Embryonic facial prominence (tissue), 1 donor: ENCODE results near the gene THAP3.

Source experiments
- DNase-seq: peaks from one replicate; pipeline ENCODE4 v3.0.0-alpha.2; 2016; ENCODE audit errors: extremely low spot score

THAP3 gene

DNA sequence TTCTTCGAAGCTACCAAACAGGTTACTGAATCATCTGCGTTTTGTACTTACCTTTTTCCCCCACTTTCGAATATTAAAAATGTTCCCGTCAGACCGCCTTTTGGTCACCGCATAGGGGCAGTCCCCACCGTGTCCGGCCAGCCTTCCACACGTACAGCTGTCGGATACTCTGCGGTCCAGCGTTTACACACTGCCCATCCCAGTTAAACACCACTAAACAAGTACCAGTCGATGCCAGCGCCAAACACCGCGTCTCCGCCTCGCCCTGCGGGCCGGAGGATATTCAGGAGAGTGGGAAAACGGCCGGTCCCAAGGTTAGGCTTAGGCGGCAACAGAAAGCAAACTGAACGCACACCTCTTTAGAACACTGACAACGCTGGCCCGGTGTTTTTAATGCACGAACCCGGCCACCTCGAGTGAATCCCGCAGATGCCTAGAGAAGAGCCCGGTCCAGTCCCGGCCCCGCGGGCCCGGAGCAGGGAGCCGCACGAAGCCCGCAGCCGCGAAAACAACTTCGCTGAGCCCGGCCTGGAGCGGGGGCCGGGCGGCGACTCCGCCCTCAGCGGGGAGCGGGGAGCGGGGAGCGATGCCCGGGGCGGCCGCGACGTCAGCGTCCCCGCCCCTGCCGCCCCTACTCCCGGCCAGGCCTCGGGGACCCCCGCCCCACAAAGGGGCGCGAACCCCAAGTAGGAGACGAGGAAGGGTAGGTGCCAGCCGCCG, 11.9 kb upstream of the THAP3 start:
- DNase-seq: peak; percentile 41

DNA sequence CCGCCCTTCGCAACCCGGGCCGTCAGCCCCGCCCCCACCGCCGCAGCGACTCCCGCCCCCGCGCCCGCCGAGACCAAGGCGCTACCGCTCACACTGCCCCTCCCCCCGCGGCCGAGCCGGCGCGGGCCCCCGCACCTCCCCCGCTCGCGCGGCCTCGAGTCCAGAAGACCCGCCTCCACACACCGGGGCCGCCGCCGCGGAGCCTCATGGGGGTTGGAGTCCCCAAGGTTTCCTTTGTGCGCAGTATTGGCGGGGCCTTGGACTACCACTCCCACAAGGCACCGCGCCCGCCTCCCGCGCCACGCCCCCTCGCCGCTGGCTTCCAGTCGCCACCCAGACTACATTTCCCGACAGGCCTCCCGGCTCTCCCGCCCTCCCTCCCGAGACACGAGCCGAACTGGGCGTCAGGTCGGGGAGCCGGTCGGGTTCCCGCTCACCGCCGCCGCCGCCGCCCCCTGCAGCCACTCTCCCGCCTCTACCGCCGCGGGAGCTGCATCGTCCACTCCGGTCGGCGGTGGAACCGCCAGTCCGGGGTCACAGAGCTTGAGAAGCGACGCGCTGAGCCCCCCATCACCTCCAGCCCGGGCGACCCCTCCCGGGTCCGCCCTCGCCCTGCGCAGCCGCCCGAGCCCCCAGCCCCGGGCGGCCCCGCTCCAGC, 11.2 kb upstream of the THAP3 start, which contains the start of gene PHF13:
Gene PHF13 (plus strand): TSS at position 371 of the 658 bp plus-strand sequence. CDS start 336 bp downstream, outside the sequence.
- peak; percentile 97 for DNase-seq

DNA sequence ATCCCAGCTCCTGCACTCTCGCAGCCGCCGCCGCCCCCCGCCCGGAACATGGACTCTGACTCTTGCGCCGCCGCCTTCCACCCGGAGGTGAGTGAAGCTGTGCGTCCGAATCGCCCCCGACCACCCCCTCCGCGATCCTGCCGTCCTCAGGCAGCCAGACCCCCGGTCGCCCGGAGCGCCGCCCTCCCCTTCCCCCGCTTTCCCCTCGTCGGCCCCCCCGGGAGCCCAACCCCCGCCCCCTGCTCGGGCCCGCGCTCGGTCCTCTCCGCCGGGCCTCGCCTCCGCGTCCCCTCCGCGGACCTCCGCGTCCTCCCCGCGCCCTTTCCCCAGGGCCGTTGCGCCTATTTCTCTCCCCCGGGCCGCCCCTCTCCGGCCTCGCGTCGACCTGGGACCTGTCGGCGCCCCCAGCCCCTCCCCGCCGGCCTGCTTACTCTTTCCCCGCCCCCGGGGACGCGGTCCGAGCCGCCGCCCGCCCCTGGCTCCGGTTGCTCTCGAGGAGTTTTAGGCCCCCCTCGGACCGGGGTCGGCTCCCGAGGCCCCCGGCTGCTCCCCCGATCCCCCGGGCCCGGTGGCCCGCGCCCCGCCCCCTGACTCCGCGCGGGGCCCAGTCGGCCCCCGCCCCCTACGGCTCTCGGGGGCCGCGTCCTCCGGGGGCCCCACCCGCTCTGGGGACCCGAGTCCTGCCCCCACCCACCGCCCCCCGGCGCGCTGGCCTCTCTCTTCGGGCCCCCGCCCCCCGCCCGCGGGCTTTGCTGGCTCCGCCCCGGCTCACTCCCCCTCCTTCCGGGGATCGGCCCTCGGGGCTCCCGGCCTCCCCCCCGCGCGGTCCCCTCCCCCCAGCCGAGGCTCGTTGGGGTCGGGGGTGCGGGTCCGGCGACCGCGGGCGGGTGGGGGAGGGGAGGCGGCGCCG, 10.4 kb upstream of the THAP3 start:
- no peak for DNase-seq

DNA sequence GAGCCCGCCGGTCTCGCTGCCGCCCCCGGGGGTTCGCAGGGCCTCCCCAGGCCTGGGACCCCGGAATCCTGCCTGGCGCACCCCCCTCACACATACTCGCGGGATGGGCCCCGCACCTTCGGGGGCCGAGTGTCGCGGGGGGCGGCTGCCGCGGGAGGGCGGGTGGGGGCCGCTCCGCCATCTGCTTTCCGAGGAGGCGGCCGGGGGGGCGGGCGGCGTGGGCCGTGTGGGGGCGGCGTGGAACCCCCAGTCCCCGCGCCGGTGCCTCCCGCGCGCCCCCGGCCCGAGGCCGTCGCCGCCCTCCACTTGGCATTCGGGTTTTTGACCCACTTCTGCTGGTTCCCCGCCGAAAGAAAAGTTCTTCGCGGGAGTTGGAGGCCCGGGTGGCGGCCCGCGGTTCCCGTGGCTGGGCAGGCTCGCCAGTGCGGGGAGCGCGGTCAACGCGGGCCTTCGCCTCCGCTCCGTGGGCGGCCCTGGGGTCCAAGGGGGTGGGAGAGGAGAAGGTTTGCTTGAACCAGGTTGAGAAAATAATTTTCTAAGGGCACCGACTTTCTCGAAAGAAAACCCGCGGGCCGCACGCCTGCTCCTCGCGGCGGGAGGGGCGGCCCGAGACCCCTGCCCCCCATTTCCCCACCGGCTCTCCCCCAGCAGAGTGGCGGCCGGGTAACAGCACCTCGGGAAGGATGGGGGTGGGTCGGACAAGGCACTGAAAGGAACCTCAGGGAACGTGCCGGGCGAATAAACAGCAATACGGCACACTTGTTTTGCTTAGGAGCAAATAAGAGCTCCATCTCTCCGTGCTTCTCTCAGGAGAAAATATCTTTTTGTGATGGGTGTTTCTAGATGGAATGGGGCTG, 9.5 kb upstream of the THAP3 start:
- DNase-seq: no peak

DNA sequence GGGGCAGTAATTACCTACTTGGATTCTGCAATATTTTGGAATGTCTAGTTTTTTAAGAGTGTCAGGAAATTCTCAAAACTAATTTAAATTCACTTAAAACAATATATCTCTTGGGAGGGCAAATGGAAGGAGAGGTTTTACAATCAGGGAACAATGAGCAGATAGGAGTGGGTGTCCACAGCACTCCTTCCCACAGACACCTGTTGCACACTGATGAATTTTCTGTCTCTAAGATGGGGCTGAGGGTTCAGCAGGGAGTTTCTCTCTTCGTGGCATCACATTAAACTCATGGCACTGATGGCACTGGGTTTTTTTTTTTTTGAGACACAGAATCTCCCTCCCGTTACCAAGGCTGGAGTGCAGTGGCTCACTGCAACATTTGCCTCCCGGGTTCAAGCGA, 5.6 kb upstream of the THAP3 start:
- no peak for DNase-seq

DNA sequence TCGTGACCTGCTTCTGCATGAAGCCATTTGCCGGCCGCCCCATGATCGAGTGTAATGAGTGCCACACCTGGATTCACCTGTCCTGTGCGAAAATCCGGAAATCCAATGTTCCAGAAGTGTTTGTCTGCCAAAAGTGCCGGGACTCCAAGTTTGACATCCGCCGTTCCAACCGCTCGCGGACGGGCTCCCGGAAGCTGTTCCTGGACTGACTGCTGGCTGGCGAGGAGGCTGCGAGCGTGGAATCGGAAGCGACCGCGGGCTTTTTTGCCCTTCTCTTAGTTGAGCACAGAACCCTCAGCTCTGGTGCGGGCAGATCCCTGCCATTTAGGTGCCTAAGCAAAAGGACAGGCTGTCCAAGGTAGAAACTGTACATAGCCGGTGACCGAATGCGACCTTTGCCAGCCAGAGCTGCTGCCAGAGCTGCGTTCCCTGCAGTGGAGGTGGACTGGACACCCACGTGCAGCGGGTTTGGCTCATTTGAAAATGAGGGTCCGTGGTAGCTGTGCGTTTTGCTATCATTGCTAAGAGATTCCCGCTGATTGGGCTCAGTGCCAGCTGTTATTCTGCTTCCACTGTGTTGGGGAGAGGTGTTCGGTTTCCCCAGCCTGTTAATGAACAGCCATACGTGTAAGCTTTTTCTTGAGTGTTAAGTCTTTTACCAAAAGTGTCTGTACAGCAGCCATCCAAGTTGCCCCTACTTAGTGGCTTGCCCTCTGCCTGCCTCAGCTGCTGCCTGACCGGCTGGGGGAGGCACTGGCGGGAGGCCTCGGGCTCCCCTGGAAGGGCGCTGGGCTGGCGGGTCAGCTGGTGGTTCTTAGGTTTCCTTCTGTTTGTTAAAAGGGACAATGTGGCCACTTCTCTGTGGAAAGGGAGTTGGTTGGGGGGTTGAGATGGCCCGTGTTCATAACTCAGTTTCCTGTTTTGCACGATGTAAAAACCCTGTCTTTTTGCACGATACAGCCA, 3.0 kb upstream of the THAP3 start:
- no peak for DNase-seq

DNA sequence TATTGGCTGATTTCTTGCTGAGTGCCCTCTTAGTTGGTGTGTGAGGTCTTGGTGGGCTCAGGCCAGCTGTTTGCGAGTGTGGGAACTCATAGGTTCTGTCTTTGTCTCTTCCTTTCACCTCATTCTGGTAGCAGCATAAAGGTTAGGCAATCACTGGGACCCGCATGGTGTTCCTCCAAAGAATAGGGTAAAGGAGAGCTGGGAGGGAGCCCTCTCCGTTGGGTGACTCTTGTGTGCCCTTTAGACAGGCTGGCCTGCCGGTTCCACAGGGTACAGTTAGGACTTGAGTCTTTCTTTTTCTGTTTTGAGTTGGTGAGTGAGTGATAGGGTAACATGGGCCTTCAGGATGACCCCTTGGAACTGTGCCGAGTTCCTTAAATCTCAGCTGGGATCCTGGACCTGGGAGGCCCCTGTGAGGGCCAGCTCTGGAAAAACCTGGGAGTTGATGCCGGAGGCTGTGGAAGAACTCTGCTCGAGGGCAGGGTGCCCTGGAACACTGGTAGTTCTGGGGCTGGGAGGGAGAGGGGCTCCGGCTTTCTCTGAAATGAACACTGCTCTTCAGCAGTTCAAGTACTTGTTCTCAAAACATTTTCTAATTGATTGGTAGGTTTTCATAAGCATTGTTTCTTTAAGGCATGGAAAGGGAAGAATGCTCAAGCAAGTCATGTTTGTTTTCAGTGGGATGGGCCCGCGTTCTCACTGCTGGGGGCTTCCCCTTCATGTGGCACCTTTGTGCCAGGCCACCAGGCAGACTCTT, 2.1 kb upstream of the THAP3 start:
- no peak for DNase-seq

DNA sequence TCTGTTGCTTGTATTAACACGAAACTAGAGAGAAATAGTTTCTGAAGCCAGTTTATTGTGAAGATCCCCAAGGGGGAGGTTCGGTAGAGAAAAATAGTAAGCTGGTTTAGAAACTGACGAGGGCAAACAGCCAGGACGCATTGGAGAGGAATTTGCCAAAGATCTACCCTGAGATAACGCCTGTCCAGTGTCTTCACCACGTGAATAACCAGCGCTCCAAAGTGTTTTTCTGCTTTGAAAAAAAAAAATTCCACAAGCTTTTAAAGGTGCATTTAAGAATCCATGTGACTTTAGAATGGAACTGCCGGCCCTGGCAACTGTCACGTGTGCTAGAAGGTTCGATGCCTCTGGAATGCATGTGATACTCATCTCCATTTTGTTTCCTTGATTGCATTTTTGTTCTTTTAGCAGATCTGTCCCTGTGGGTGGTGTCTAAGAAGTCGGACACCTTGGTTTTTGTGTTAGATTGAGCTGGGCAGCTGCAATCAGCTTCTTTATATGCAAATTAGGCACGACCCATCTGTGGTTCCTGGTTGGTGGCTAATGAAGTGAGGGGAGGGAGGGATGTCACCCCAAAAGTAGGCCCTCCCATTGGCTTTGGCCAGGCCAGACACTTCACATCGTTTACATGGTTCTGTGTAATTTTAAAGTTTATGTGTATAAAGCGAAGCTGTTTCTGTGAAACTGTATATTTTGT, 1.3 kb upstream of the THAP3 start:
- DNase-seq: no peak

DNA sequence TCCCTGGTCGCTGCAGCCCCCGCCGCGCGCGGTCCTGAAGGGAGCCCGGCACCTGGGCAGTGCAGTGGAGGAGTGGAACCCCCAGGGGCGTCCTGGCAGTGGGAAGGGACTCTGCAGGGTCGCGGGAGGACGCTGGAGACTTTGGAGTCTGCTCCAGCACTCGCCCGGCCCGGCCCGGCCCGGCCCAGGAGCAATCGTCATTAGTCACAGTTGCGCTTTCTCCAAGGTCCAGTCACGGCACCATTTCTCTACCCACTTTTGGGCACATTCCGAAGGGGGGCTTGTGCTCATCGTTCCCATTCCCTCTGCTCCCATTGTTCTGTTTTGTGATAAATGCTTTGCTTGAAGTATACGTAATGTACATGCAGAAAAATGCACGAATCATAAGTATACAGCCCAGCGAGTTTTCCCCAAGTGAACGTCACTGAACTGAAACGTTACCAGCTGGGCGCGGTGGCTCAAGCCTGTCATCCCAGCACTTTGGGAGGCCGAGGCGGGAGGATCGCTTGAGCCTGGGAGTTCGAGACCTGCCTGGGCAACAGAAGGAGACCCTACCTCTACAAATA, 999 bp downstream of the THAP3 start:
- DNase-seq: no peak

DNA sequence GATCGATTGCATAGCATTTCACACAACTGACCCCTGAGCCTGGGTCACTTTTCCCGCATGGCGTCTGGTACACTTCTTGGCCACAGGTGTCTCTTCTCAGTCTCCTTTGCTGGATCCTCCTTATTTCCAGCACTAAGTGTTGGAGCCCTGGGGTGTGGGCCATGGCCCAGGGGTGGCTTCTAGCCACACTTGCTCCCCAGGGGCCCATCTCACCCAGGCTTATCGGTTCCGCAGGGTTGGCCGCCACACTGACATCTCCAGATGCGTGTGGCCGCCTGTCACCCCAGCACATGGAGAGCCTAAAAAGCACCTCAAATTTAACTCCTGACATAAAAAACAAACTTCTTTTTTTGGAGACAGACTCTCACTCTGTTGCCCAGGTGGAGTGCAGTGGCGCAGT, 2.4 kb downstream of the THAP3 start:
- DNase-seq: no peak

DNA sequence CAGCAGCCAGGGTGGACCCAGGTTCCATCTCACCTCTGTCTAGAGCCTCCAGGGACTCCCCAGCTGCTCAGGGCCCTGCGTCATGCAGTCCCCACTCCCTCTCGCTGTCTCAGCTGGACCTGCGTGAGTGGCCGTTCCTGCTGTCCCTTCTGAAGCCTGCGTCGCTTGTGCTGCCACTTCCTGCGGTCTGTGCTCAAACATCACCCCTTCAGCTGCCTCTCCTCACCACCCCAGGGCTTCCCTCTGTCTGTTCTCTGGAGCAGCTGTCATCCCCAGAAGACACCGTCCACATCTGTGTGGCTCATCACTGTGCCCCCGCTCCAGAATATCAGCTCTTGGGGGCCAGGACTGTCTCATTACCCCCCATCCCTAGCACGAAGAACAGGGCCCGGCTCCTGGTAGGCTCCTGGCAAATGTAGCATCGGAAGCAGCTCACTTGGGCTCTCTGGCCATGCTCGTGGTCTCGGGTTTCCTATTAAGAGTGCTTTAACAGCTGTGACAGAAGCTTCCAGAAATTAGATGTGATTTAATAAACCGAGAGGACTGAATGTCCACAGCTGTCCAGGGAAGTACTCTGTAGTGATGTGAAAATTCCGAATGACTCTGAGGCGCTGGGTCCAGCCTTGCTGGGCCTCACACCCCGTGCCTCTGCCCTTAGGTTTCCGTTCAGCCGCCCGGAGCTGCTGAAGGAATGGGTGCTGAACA, 3.3 kb downstream of the THAP3 start:
- DNase-seq: no peak

DNA sequence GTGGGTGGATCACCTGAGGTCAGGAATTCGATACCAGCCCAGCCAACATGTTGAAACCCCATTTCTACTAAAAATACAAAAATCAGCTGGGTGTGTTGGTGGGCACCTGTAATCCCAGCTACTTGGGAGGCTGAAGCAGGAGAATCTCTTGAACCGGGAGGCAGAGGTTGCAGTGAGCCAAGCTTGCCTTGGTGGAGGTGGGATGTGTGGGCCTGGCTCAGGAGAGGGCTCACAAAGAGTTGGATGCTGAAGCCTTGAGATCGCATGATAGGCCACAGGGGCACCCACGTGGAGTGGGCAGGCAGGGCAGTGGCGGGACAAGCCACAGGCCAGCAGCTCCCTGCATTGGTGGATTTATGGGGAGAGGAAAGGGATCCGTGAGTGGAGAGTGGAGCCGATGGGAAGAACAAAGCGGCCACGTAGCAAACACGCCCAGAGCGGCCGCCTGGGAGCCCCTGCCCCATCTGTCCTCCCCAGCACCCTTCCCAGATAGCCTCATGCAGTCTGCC, 4.4 kb downstream of the THAP3 start:
- DNase-seq: no peak

DNA sequence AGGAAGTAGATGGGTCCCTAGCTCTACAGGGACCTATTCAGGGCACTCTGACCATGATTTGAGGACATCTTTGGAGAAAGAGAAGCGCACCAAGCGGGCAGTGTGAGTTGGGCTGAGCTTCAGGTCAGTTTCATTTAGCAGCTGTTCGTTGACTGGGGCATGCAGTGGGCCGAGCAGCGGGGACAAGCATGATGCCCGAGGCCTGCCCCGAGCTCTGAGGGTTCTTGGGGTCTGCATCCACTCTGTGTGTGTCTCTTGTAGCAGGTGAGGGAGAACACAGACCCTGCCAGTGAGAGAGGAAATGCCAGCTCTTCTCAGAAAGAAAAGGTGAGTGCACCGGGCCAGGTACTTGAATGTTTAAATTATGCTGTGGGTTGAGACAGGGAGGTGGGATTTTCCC, 5.4 kb downstream of the THAP3 start:
- no peak for DNase-seq

DNA sequence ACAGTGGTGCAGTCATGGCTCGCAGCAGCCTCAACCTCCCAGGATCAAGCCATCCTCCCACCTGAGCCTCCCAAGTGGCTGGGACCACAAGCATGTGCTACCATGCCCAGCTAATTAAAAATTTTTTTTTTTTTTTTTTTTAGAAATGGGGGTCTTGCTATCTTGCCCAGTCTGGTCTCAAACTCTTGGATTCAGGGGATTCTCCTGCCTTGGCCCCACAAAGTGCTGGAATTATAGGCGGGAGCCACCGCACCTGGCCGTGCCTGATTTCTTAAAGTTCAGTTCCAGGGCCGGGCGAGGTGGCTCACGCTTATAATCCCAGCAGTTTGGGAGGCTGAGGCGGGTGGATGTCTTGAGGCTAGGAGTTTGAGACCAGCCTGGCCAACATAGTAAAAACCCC, 6.4 kb downstream of the THAP3 start:
- DNase-seq: no peak

DNA sequence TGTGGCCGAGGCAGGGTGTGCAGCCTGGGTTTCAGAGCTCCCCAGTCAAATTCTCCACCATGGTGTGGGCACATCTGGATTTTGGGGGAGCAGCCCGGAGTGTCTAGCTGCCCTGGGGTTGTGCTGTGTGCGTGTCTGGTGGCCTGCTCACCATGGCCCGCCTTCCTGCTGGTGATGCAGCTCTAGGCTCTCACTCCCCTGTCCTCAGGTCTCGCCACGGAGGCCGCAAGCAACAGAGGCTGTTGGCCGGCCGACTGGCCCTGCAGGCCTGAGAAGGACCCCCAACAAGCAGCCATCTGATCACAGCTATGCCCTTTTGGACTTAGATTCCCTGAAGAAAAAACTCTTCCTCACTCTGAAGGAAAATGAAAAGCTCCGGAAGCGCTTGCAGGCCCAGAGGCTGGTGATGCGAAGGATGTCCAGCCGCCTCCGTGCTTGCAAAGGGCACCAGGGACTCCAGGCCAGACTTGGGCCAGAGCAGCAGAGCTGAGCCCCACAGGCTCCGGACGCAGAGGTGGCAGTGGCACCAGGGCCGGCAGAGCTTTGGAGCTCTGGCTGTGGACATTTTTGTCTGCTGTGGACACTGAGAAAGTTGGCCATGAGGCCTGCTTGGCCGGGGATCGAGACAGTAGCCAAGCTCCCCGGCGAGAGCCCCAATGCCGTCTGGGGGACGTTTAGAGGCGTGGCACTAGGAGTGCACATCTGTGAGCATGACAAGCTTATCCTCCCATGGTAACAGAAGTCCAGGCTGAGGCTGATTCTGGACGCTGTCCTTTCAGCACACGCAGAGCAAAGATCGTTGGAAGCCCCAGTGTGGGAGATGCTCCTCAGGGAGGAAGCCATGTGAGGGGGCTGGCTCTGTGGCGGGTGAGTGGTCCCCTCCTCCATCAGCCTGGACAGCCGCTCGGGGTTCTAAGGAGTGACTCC, 8.2 kb downstream of the THAP3 start:
- DNase-seq: no peak

DNA sequence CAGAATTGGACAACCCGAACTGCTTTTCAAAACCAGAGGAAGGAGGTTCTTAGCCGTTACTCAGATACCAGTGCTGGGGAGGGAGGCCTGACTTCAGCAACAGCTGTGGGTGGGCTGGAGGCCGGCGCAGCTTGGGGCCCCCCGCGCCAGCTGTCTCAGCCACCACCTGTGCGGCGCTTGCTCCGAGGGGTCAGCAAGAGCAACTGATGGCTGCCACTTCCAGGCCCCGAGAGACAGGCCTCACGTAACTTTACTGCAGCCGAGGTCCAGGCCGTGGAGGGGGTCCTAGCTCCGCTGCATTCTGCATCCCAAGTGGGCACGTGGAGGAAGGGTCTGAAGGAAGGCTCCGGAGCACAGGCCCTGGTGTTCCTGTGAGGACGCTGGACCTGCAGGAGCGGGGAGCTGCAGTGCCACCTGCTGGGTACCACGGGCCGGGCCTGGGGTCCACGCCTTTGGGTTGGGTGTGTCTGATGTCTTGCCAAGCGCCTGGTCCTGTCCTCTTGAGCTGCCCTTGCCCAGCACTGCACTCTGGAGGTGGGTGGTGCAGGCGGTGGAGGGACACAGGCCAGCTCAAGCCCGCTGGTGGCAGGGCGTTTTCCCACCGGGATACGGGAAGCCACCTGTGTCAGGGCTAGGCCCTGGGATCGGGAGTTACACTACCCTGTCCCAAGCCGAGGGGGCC, 9.8 kb downstream of the THAP3 start:
- DNase-seq: no peak
